ENCODE data around the gene ELP2. TPM values are rescaled to one million over a fixed set of nuclear protein-coding genes. Genes with fewer than 3 reads are reported as not detected.

ELP2 gene
- total and polyA plus RNA-seq, 4 donors: 31.4 to 257 (median 56.9) TPM

GRCh38 chr18:36094431-36094830 is 35.3 kb upstream of the ELP2 start:
- TF ChIP-seq CTCF (IDR thresholded peaks at IDR 0.05; ENCODE audit: control extremely low read depth, extremely low read depth): no peak
- H3K4me1 ChIP-seq (ENCODE audit: control insufficient read depth in 5 of 5, insufficient read depth in 5 of 5, low read length in 5 of 5): no peaks in the 10 kb centered on the region
- no peak for ATAC-seq (ENCODE audit: insufficient read depth, low FRiP score)
- DNase-seq: no peak
- no peak overlapping the region for H3K27ac ChIP-seq (ENCODE audit: low read depth in 1 of 2, low read length in 1 of 2)
- no peak overlapping the region for H3K4me3 ChIP-seq
- H3K9me3 ChIP-seq (ENCODE audit: control insufficient read depth in 4 of 4, insufficient read depth in 3 of 4, low read length in 3 of 4): no peaks in the 10 kb centered on the region
- no peak overlapping the region for H3K9ac ChIP-seq (ENCODE audit: insufficient read depth in 1 of 2, low read length in 2 of 2)
- no peaks in the 10 kb centered on the region for H3K27me3 ChIP-seq (ENCODE audit: control insufficient read depth in 3 of 3, insufficient read depth in 3 of 3, low read length in 2 of 3)
- H3K36me3 ChIP-seq (ENCODE audit: control insufficient read depth in 4 of 4, insufficient read depth in 4 of 4, low read length in 4 of 4): no peaks in the 10 kb centered on the region
- 62 to 64% methylated on average over 3 of the region's 3 CpGs for WGBS, 2 donors

- no peaks in the 10 kb centered on the region for H3K4me1 ChIP-seq (ENCODE audit: control insufficient read depth in 5 of 5, insufficient read depth in 5 of 5, low read length in 5 of 5)
- no peak overlapping the region for H3K27ac ChIP-seq (ENCODE audit: low read depth in 1 of 2, low read length in 1 of 2)
- 21 to 35% methylated on average over 1 of the region's 1 CpG for WGBS, 2 donors
- DNase-seq (peak in 2 of 3 donors; percentile 51 to 71), ATAC-seq (ENCODE audit: insufficient read depth, low FRiP score) (no peak)
- H3K4me3 ChIP-seq: no peak overlapping the region
- TF ChIP-seq CTCF (IDR thresholded peaks at IDR 0.05; ENCODE audit: control extremely low read depth, extremely low read depth): peak; percentile 40
- no peaks in the 10 kb centered on the region for H3K9me3 ChIP-seq (ENCODE audit: control insufficient read depth in 4 of 4, insufficient read depth in 3 of 4, low read length in 3 of 4)
- H3K9ac ChIP-seq (ENCODE audit: insufficient read depth in 1 of 2, low read length in 2 of 2): no peak overlapping the region
- H3K36me3 ChIP-seq (ENCODE audit: control insufficient read depth in 4 of 4, insufficient read depth in 4 of 4, low read length in 4 of 4): no peaks in the 10 kb centered on the region
- H3K27me3 ChIP-seq (ENCODE audit: control insufficient read depth in 3 of 3, insufficient read depth in 3 of 3, low read length in 2 of 3): no peaks in the 10 kb centered on the region
These were observed 33.7 kb upstream of the ELP2 start for GRCh38 chr18:36095936-36096519.

GRCh38 chr18:36096955-36097354 is 32.7 kb upstream of the ELP2 start:
- no peaks in the 10 kb centered on the region for H3K36me3 ChIP-seq (ENCODE audit: control insufficient read depth in 4 of 4, insufficient read depth in 4 of 4, low read length in 4 of 4)
- ATAC-seq (ENCODE audit: insufficient read depth, low FRiP score) (no peak), DNase-seq (peak in 2 of 3 donors; percentile 8 to 16)
- no peaks in the 10 kb centered on the region for H3K27me3 ChIP-seq (ENCODE audit: control insufficient read depth in 3 of 3, insufficient read depth in 3 of 3, low read length in 2 of 3)
- H3K4me1 ChIP-seq (ENCODE audit: control insufficient read depth in 5 of 5, insufficient read depth in 5 of 5, low read length in 5 of 5): no peaks in the 10 kb centered on the region
- peaks cover 0 to 5% (median 0%) of the 10 kb centered on the region in 4 donors for H3K9me3 ChIP-seq (ENCODE audit: control insufficient read depth in 4 of 4, insufficient read depth in 3 of 4, low read length in 3 of 4)
- TF ChIP-seq CTCF (IDR thresholded peaks at IDR 0.05; ENCODE audit: control extremely low read depth, extremely low read depth): no peak
- H3K27ac ChIP-seq (ENCODE audit: low read depth in 1 of 2, low read length in 1 of 2): no peak overlapping the region
- no peak overlapping the region for H3K9ac ChIP-seq (ENCODE audit: insufficient read depth in 1 of 2, low read length in 2 of 2)
- H3K4me3 ChIP-seq: no peak overlapping the region

GRCh38 chr18:36099311-36099710 is 30.4 kb upstream of the ELP2 start:
- no peak for DNase-seq
- H3K9me3 ChIP-seq (ENCODE audit: control insufficient read depth in 4 of 4, insufficient read depth in 3 of 4, low read length in 3 of 4): peaks cover 0 to 8% (median 0%) of the 10 kb centered on the region in 4 donors
- no peak overlapping the region for H3K27ac ChIP-seq (ENCODE audit: low read depth in 1 of 2, low read length in 1 of 2)
- no peaks in the 10 kb centered on the region for H3K36me3 ChIP-seq (ENCODE audit: control insufficient read depth in 4 of 4, insufficient read depth in 4 of 4, low read length in 4 of 4)
- no peak for TF ChIP-seq CTCF (IDR thresholded peaks at IDR 0.05; ENCODE audit: control extremely low read depth, extremely low read depth)
- no peak overlapping the region for H3K4me3 ChIP-seq
- no peaks in the 10 kb centered on the region for H3K4me1 ChIP-seq (ENCODE audit: control insufficient read depth in 5 of 5, insufficient read depth in 5 of 5, low read length in 5 of 5)
- H3K27me3 ChIP-seq (ENCODE audit: control insufficient read depth in 3 of 3, insufficient read depth in 3 of 3, low read length in 2 of 3): no peaks in the 10 kb centered on the region
- no peak for ATAC-seq (ENCODE audit: insufficient read depth, low FRiP score)
- H3K9ac ChIP-seq (ENCODE audit: insufficient read depth in 1 of 2, low read length in 2 of 2): no peak overlapping the region

Data from lung (tissue), 12 donors.